ENCODE data around the gene SCLT1.

DNA sequence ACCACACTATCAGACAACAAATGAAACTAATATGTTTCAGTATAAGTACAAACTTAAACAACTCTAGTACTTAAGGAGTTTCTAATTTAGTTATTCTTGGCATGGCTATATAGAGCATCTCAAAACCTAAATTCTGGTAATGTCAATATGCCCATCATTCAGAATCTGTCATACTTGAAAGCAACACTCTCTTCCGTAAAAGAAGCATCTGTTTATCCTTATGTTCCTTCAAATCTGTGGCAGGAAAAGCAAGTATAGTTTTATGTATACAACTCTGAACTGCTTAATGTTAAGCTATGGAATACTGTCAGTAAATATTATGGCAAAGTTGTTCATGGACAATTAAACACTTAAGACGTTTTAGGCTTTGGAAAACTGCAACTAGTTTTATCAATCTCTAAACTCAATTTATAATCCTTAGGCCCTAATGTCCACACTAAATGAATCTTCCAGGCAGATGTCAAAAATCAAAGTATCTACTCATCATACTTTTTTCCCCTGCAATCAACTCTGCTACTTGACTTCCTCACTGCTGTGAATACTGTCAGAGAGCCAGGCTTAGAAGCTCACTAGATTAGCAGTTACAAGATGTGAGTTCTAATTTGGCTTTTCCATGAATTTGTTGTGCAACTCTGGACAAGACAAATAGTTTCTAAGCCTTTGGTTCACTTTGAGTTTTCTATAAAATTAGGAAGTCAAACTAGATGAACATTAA lies 109.4 kb downstream of the SCLT1 start:
- TF ChIP-seq, protein P1, sequence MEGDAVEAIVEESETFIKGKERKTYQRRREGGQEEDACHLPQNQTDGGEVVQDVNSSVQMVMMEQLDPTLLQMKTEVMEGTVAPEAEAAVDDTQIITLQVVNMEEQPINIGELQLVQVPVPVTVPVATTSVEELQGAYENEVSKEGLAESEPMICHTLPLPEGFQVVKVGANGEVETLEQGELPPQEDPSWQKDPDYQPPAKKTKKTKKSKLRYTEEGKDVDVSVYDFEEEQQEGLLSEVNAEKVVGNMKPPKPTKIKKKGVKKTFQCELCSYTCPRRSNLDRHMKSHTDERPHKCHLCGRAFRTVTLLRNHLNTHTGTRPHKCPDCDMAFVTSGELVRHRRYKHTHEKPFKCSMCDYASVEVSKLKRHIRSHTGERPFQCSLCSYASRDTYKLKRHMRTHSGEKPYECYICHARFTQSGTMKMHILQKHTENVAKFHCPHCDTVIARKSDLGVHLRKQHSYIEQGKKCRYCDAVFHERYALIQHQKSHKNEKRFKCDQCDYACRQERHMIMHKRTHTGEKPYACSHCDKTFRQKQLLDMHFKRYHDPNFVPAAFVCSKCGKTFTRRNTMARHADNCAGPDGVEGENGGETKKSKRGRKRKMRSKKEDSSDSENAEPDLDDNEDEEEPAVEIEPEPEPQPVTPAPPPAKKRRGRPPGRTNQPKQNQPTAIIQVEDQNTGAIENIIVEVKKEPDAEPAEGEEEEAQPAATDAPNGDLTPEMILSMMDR (conservative IDR thresholded peaks at IDR 0.05), result no peak
- TF ChIP-seq EZH2 (IDR thresholded peaks at IDR 0.05; ENCODE audit: low read depth), result no peak

Data from PC-9 (cell line).